Vagina (tissue), 2 donors: Measurements from ENCODE around the gene PPIP5K1. TPM values are rescaled to one million over a fixed set of nuclear protein-coding genes. Genes with fewer than 3 reads are reported as not detected.

ENCODE experiments used
- DNase-seq, 2 donors: peaks; one replicate each; pipeline ENCODE4 v3.0.0-alpha.2; 2017; ENCODE audit errors: extremely low spot score in 2 of 2
- H3K27ac ChIP-seq: fragments of 200-600 bp; sonication (generic); one replicate; pipeline ENCODE4 v1.5.1; 2019
- H3K27me3 ChIP-seq: fragments of 200-600 bp; sonication (generic); one replicate; pipeline ENCODE4 v1.5.1; 2019
- H3K36me3 ChIP-seq, 2 donors: fragments of 200-600 bp; sonication (generic); one replicate each; pipeline ENCODE4 v1.5.1; 2017 to 2019
- H3K4me1 ChIP-seq: fragments of 200-600 bp; sonication (generic); one replicate; pipeline ENCODE4 v1.5.1; 2019
- H3K4me3 ChIP-seq, 2 donors: fragments of 200-600 bp; sonication (generic); 1 replicate in 1 of 2; 2 replicates in 1 of 2; pipeline ENCODE4 v1.5.1; 2016 to 2019
- H3K9me3 ChIP-seq: fragments of 200-600 bp; sonication (generic); one replicate; pipeline ENCODE4 v1.5.1; 2019
- POLR2A ChIP-seq, 2 donors: fragments of 450-650 bp; IDR thresholded peaks; one replicate each; pipeline ENCODE4 v1.6.1; 2017; ENCODE audit warnings: antibody characterized with exemption in 2 of 2, mild to moderate bottlenecking in 2 of 2, moderate library complexity in 2 of 2
- POLR2AphosphoS5 ChIP-seq, 2 donors: sonication (generic); formaldehyde crosslinking; IDR thresholded peaks; one replicate each; pipeline ENCODE4 v1.9.0; 2017; ENCODE audit warnings: antibody characterized with exemption in 2 of 2, mild to moderate bottlenecking in 2 of 2, low read depth in 1 of 2; ENCODE audit not compliant: insufficient read depth in 1 of 2
- intact Hi-C: fragments of 100-400 bp; cut with DNase I; formaldehyde crosslinking; loops from one replicate; pipeline ENCODE4 v1.15.1; 2023
- total RNA-seq: library from RNA; depleted of rRNA; stranded (reverse); fragments of >200 nt; gene quantifications from one replicate; pipeline ENCODE4 v1.2.3, GENCODE V29; 2016
- TF ChIP-seq, protein P1 (sequence below), 3 experiments: fragments of 450-650 bp in 2 of 3; fragments of 200-600 bp in 1 of 3; sonication (generic) in 1 of 3; IDR thresholded peaks; one replicate each; pipeline ENCODE4 v1.5.1; 2017 to 2019; ENCODE audit warnings: antibody characterized with exemption in 3 of 3, mild to moderate bottlenecking in 2 of 3, moderate library complexity in 2 of 3

The PPIP5K1 gene
- total RNA-seq, 1 donor from 2014 or later, result 46.4 TPM

DNA sequence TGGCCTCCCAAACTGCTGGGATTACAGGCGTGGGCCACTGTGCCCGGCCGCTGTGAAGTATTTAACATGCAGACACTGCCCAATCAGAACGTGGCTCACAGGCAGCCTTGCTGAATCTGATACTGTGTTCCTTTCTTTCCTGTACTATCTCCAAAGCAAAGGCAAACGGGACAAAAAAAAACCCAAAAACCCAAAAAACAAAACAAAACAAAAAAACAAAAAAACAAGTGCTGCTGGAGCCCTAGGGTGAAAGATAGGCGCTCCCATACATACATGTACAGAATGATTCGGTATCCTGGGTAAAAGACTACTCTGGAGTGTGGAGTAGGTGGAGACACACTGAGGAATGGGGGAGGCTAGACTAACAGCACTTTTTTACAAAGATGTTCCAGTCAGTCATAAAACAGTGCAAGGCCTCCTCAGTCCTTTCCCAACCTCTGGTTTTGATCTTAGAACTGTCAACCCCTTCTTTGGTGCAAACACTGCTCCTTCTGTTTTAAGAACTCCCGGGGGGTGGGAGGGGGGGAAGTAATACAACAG lies 80.3 kb downstream of the PPIP5K1 start:
- TF ChIP-seq POLR2A (IDR thresholded peaks at IDR 0.05), result no peak
- TF ChIP-seq POLR2AphosphoS5 (IDR thresholded peaks at IDR 0.05; ENCODE audit: insufficient read depth in 1 of 2, low read depth in 1 of 2), result no peak
- TF ChIP-seq, protein P1, sequence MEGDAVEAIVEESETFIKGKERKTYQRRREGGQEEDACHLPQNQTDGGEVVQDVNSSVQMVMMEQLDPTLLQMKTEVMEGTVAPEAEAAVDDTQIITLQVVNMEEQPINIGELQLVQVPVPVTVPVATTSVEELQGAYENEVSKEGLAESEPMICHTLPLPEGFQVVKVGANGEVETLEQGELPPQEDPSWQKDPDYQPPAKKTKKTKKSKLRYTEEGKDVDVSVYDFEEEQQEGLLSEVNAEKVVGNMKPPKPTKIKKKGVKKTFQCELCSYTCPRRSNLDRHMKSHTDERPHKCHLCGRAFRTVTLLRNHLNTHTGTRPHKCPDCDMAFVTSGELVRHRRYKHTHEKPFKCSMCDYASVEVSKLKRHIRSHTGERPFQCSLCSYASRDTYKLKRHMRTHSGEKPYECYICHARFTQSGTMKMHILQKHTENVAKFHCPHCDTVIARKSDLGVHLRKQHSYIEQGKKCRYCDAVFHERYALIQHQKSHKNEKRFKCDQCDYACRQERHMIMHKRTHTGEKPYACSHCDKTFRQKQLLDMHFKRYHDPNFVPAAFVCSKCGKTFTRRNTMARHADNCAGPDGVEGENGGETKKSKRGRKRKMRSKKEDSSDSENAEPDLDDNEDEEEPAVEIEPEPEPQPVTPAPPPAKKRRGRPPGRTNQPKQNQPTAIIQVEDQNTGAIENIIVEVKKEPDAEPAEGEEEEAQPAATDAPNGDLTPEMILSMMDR (IDR thresholded peaks at IDR 0.05), result no peak
- DNase-seq, result no peak
- Histone ChIP-seq H3K4me1 (peaks cover 29% of the 10 kb centered on the region), H3K27me3 (no peaks in the 10 kb centered on the region), H3K9me3 (no peaks in the 10 kb centered on the region), H3K27ac (peak overlapping the region; percentile 88), H3K36me3 (no peaks in the 10 kb centered on the region), H3K4me3 (peak overlapping the region; percentile 56 to 67)
- intact Hi-C loops, result no loop called here

DNA sequence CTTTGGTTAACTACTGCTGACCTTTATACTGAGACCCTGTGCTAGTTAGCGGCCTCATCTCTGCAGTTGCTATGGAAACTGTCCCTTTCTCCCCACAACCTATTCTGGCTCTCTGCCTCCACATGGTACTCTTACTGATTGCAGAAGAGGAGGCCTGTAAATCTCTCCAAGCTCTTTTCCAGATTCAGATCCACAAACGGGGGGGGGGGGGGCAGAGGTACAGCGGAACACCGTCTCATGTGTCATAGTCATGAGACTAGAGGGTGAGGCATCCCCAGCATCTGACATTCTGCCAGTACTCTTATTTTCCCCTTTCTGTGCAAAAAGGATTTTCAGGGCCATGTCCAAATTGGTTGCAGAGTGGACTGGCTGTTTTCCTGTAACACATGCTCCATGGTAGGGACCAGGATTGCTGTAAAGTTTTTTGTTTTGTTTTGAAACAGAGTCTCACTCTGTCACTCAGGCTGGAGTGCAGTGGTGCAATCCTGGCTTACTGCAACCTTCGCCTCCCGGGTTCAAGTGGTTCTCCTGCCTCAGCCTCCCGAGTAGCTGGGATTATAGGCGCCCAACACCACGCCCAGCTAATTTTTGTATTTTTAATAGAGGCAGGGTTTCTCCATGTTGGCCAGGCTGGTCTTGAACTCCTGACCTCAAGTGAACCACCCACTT lies 80.9 kb downstream of the PPIP5K1 start:
- intact Hi-C loops, result no loop called here
- no peak for DNase-seq
- Histone ChIP-seq H3K4me1 (peaks cover 29% of the 10 kb centered on the region), H3K36me3 (no peaks in the 10 kb centered on the region), H3K9me3 (no peaks in the 10 kb centered on the region), H3K4me3 (peak overlapping the region; percentile 56 to 67), H3K27me3 (no peaks in the 10 kb centered on the region), H3K27ac (peak overlapping the region; percentile 88)
- TF ChIP-seq, protein P1 (IDR thresholded peaks at IDR 0.05), result no peak
- TF ChIP-seq POLR2AphosphoS5 (IDR thresholded peaks at IDR 0.05; ENCODE audit: insufficient read depth in 1 of 2, low read depth in 1 of 2) (peak in 1 of 2 donors; percentile 46), POLR2A (IDR thresholded peaks at IDR 0.05) (no peak)

DNA sequence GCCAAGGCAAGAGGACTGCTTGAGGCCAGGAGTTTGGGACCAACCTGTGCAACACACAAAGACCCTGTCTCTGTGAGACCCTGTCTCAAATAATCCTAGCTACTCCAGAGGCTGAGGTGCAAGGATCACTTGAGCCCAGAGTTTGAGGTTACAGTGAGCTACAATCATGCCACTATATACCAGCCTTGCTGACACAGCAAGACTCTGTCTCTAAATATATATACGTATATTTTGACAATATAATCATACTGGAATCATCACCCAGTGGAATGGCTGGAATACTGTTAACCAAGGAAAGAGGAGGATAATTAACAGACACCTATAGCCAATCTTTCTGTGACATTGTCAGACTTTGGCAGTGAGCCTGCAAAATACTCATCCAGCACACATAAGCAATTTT lies 81.6 kb downstream of the PPIP5K1 start:
- Histone ChIP-seq H3K36me3 (no peaks in the 10 kb centered on the region), H3K27ac (peak overlapping the region; percentile 88), H3K27me3 (no peaks in the 10 kb centered on the region), H3K4me3 (no peak overlapping the region), H3K9me3 (no peaks in the 10 kb centered on the region), H3K4me1 (peaks cover 29% of the 10 kb centered on the region)
- no peak for DNase-seq
- intact Hi-C loops, result no loop called here
- TF ChIP-seq POLR2AphosphoS5 (IDR thresholded peaks at IDR 0.05; ENCODE audit: insufficient read depth in 1 of 2, low read depth in 1 of 2), result no peak
- TF ChIP-seq, protein P1 (IDR thresholded peaks at IDR 0.05), result no peak
- TF ChIP-seq POLR2A (IDR thresholded peaks at IDR 0.05), result no peak

DNA sequence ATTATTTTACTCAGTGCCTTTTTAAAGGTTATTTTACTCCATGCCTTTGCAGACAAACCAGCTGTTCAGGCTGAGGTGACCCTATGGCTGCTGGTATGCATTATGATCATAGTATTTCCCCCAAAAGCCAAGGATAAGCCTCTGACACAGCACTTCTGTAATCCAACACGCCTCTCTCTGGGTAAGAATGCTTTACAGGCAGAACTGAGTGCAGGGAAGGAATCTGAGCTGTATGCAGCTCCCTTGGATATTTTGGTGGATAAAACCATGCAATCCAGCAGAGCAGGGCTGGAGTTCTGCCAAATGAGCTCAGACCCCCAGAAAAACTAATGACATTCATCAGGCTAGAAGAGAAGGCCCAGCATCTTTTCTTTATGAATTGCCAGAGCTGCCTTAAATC lies 84.3 kb downstream of the PPIP5K1 start:
- no peak for DNase-seq
- TF ChIP-seq, protein P1 (IDR thresholded peaks at IDR 0.05), result no peak
- TF ChIP-seq POLR2AphosphoS5 (IDR thresholded peaks at IDR 0.05; ENCODE audit: insufficient read depth in 1 of 2, low read depth in 1 of 2) (no peak), POLR2A (IDR thresholded peaks at IDR 0.05) (no peak)
- no peaks in the 10 kb centered on the region for H3K9me3 ChIP-seq

DNA sequence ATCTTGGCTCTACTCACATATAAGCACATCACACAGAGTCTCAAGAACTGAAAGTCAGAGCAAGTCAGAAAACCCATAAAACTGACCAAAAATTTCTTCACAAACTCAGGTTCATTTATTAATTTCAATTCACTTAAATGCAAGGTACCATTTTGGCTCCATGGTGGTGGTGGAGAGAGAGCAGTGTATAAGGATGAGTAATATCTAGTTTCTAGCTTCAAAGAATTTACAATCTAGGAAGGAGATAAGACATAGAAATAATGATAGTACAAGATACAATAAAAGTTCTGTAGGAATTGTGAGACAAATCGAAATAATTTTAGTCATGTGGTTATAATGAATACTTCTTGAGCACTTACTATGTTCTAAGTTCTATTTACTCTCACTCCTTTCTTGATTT lies 90.4 kb downstream of the PPIP5K1 start:
- no peak for DNase-seq
- no peaks in the 10 kb centered on the region for H3K27me3 ChIP-seq
- intact Hi-C loops, result no loop called here
- no peaks in the 10 kb centered on the region for H3K9me3 ChIP-seq
- no peak overlapping the region for H3K4me3 ChIP-seq
- no peaks in the 10 kb centered on the region for H3K36me3 ChIP-seq
- H3K27ac ChIP-seq, result no peak overlapping the region
- no peaks in the 10 kb centered on the region for H3K4me1 ChIP-seq
- TF ChIP-seq, protein P1 (IDR thresholded peaks at IDR 0.05), result no peak
- TF ChIP-seq POLR2AphosphoS5 (IDR thresholded peaks at IDR 0.05; ENCODE audit: insufficient read depth in 1 of 2, low read depth in 1 of 2) (no peak), POLR2A (IDR thresholded peaks at IDR 0.05) (no peak)

More for the DNA sequence above, 84.3 kb downstream of the PPIP5K1 start:
- intact Hi-C loops, result no loop called here
- peaks cover 21% of the 10 kb centered on the region for H3K4me1 ChIP-seq
- no peak overlapping the region for H3K4me3 ChIP-seq
- no peaks in the 10 kb centered on the region for H3K36me3 ChIP-seq
- no peaks in the 10 kb centered on the region for H3K27me3 ChIP-seq
- no peak overlapping the region for H3K27ac ChIP-seq
